Measurements from ENCODE around the gene LRRC18. TPM values are rescaled to one million over a fixed set of nuclear protein-coding genes. Genes with fewer than 3 reads are reported as not detected.

LRRC18 gene
- total and polyA plus RNA-seq, 5 experiments from 2014 or later = not detected

DNA sequence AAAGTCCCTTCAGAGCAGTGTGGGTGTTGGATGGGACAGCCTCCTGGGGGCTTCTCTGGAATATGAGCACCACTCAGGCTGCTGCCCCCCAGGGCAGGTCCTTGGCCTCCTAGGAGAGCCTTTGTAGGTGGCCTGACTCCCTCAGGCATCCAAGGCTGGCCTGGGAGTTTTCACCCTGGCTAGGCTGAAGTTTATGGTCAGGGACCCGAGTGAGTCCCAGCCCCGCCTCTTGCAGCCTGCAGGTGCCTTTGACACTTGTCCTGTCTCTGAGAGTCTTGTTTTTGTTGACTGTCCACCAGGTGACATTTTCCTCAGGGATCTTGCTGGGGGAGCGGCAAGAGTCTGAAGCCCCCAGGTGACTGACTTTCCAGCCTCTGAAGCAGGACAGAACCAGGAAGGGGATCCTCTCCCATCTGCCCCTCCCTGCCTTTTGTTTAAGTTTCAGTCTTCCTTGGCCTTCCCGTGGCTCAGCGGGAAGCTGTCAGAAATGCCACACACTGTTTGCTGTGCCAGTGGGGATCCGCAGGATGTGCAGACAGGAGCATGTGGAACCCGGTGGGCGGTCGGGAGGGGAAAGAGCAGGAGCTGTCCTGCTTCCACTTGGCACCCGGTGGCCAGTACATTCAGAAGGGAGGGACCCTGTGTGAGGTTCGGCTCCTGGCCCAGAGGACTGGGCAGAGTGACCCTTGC lies 59.5 kb downstream of the LRRC18 start:
- peak overlapping the region in 1 of 10 donors; percentile 14 for H3K27ac Mint-ChIP-seq
- peaks cover 0 to 2% (median 0%) of the 10 kb centered on the region in 4 donors for H3K4me1 Mint-ChIP-seq
- POLR2A ChIA-PET = no interaction called here
- H3K36me3 Mint-ChIP-seq = no peaks in the 10 kb centered on the region
- H3K9me3 Mint-ChIP-seq = no peaks in the 10 kb centered on the region
- H3K27me3 Mint-ChIP-seq = peaks cover 0 to 2% (median 0%) of the 10 kb centered on the region in 5 donors
- no peak overlapping the region for H3K4me3 Mint-ChIP-seq
- ATAC-seq = no peak
- no peak for DNase-seq

DNA sequence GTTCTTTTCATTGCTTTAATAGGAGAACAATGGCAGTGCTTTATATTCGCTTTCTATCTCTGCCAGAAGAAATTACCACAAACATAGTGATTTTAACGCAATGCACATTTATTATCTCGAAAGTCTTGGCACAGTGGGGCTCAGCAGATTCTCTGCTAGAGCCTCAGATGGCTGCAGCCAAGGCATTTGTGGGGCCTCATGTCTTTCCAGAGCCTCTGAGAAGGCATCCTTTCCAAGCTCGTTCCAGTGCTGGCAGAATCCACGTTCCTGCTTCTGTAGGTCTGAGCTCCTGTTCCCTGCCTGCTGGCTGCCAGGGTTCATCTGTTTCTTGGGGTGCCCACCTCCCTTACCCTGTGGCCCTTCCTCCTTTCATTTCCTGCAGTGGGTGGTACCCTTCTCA lies 60.2 kb downstream of the LRRC18 start:
- Mint-ChIP-seq H3K9me3 (no peaks in the 10 kb centered on the region), H3K4me1 (no peaks in the 10 kb centered on the region), H3K36me3 (no peaks in the 10 kb centered on the region), H3K27ac (peak overlapping the region in 1 of 10 donors; percentile 14), H3K4me3 (no peak overlapping the region), H3K27me3 (peaks cover 0 to 2% (median 0%) of the 10 kb centered on the region in 5 donors)
- DNase-seq = no peak
- ATAC-seq = no peak
- POLR2A ChIA-PET = no interaction called here

DNA sequence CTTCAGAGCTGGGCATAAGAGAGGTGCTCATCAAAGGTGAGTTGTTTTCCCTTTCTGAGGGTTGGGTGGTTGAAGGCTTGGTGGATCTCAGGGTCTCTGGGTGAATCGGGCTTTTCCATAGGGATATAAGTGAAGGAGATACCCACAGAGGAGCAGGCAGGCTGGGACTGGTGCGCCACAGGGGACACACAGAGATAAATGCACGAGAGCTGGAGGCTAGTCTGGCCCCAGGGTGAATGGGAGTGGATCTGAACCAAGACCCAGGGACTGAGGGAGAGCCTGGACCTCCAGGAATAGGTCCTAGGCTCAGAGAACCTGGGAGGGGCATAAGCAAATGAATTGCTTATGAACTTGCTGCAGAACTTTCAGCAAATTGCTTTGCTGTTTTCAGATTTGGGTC lies 61.5 kb downstream of the LRRC18 start:
- ATAC-seq = no peak
- no peak for DNase-seq
- H3K27me3 Mint-ChIP-seq = peaks cover 0 to 2% (median 0%) of the 10 kb centered on the region in 5 donors

DNA sequence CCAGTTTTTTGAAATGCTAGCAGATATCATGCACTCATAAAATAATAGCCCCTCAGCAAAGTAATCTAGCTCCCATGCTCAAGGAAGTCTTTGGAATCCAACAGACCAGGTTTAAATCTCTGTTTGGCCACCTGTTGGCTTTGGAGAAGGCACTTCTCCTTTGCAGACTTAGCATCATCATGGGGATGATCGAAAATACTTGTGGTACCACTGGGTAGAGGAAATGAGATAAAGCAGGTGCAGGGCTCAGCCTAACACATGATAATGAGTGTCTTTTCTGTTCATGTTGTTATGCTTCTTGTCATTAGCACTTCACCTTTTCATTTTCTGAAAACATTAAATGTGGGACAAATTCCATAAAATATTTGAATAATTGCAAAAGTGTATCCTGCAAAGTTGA lies 67.4 kb downstream of the LRRC18 start:
- Mint-ChIP-seq H3K9me3 (no peaks in the 10 kb centered on the region), H3K4me1 (peaks cover 0 to 2% (median 0%) of the 10 kb centered on the region in 4 donors), H3K27ac (peak overlapping the region in 1 of 10 donors; percentile 49), H3K36me3 (no peaks in the 10 kb centered on the region), H3K4me3 (no peak overlapping the region), H3K27me3 (peaks cover 0 to 6% (median 2%) of the 10 kb centered on the region in 5 donors)
- DNase-seq (no peak), ATAC-seq (no peak)
- POLR2A ChIA-PET = no interaction called here

More for the DNA sequence above, 61.5 kb downstream of the LRRC18 start:
- Mint-ChIP-seq H3K4me1 (peaks cover 0 to 2% (median 0%) of the 10 kb centered on the region in 4 donors), H3K4me3 (no peak overlapping the region), H3K9me3 (no peaks in the 10 kb centered on the region), H3K36me3 (no peaks in the 10 kb centered on the region), H3K27ac (no peak overlapping the region)
- POLR2A ChIA-PET = no interaction called here

Small RNA genes lying within 50 kb of the gene (microRNA-seq; reads per million reads assigned to microRNA genes)
- gene MIR4294 (ENCODE audit: borderline microRNAs expressed) = not detected

Other genes starting within 250 kb of the LRRC18 start
- gene VSTM4, start 175.7 kb upstream of the LRRC18 start, total RNA-seq = not detected
- gene VSTM4, start 175.7 kb upstream of the LRRC18 start, polyA plus RNA-seq = under 1 TPM in 1 of 3 donors, not detected in 2; 0.07 TPM
- gene FAM170B, start 194.2 kb upstream of the LRRC18 start, total RNA-seq = not detected
- not detected for gene FAM170B, start 194.2 kb upstream of the LRRC18 start, polyA plus RNA-seq
- gene TMEM273, start 248.6 kb upstream of the LRRC18 start, total RNA-seq = under 1 TPM in 1 of 2 experiments, not detected in 1; 0.83 TPM
- gene TMEM273, start 248.6 kb upstream of the LRRC18 start, polyA plus RNA-seq = 1 to 10 TPM in 1 of 3 donors, under 1 TPM in 1, not detected in 1; 0.23 to 3.5 TPM